Activated CD8-positive, alpha-beta memory T cell treated with anti-CD3 and anti-CD28 coated beads, Interleukin-2, amount 10 ng/mL, durations not matched to agents 7 days and 5 days (primary cell): Measurements from ENCODE around the gene SHISA4. TPM values are rescaled to one million over a fixed set of nuclear protein-coding genes. Genes with fewer than 3 reads are reported as not detected.
"Not testable (repeated sequence)": the region's sequence is repeated elsewhere in the genome, so short reads cannot be mapped to it uniquely, and the experiment has no call there.

Source experiments
- ATAC-seq: fragments of 150-1000 bp; cut with Tn5 transposase; one replicate; pipeline ENCODE4 v1.10.0; 2021; ENCODE audit warnings: moderate library complexity
- CTCF ChIA-PET: fragments of 350-600 bp; sonication (Branson Sonifier 250); formaldehyde crosslinking; loops from one replicate; lab custom pipeline; 2021; ENCODE audit warnings: antibody characterized with exemption; lab: Charles Lee
- DNase-seq: peaks from one replicate; pipeline ENCODE4 v3.0.0-alpha.2; 2020
- H3K27ac Mint-ChIP-seq: one replicate; pipeline ENCODE4 v1.8.0; 2021; ENCODE audit warnings: mild to moderate bottlenecking, mixed read lengths
- H3K27me3 Mint-ChIP-seq: one replicate; pipeline ENCODE4 v1.8.0; 2021; ENCODE audit warnings: mixed read lengths
- H3K36me3 Mint-ChIP-seq: one replicate; pipeline ENCODE4 v1.8.0; 2021; ENCODE audit warnings: mild to moderate bottlenecking, mixed read lengths
- H3K4me1 Mint-ChIP-seq: one replicate; pipeline ENCODE4 v1.8.0; 2021; ENCODE audit warnings: mixed read lengths
- H3K4me3 Mint-ChIP-seq: one replicate; pipeline ENCODE4 v1.8.0; 2021; ENCODE audit warnings: mild to moderate bottlenecking, moderate library complexity, mixed read lengths
- H3K9me3 Mint-ChIP-seq: one replicate; pipeline ENCODE4 v1.8.0; 2022; ENCODE audit warnings: low read depth, mixed read lengths
- microRNA-seq: library from miRNA; unstranded; fragments of <30 nt; microRNA quantifications from one replicate; pipeline ENCODE4 v1.2.0, GENCODE V29; 2022
- total RNA-seq, 2 experiments: library from RNA; stranded (reverse); gene quantifications; one replicate each; pipeline ENCODE4 v1.2.3, GENCODE V29; 2021

SHISA4 gene
- total RNA-seq, 2 experiments from 2014 or later, result 0.32 to 0.54 TPM

DNA sequence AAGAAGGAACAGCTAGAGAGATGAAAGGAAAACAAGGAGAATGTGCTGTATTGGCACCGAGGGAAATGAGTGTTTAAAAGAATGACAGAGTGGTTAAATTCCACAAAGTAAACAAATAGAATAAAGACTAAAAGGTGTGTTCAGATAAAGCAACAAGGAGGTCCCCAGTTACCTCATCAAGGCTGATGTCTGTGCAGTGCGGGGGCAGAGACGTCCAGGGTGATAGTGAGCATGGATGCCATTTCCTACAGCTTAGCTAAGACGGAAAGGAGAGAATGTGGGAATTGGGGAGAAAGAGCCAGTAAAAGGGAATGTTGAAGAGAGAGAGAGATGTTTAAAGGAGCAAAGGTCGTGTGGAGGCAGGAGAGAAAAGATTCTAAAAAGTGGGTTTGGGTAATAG, 42.1 kb downstream of the SHISA4 start:
- no peaks in the 10 kb centered on the region for H3K9me3 Mint-ChIP-seq
- ATAC-seq (no peak), DNase-seq (no peak)
- CTCF ChIA-PET, result no interaction called here
- H3K27ac Mint-ChIP-seq, result no peak overlapping the region
- no peaks in the 10 kb centered on the region for H3K36me3 Mint-ChIP-seq
- H3K27me3 Mint-ChIP-seq, result peaks cover 33% of the 10 kb centered on the region
- H3K4me1 Mint-ChIP-seq, result no peaks in the 10 kb centered on the region
- no peak overlapping the region for H3K4me3 Mint-ChIP-seq

DNA sequence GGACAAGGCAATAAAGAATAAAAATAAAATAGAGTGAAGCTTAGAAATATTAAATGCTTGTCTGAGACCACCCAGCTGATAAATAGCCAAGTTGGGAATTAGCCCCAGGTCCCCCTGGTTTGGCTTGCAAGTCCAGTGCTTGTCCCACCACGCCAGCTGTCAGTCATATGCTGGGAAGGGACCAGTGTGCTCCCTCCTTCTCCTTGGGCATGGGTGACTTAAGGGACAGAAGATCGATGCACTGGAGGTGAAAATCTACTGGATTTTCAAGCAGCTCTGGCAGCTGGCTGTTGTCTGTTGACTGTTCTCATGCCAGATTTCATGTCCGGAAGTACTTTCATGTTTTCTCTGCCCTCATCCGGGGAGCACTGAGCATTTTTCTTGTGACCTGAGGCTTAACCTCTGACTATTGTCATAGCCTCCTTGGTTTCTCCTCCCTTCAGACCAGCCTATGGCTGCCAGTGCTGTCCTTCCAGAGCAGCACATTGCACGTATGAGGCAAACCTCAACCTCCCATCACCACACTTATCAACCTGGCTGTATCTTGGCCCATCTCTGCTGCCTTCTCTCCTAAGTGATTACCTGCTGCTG, 45.2 kb downstream of the SHISA4 start:
- Mint-ChIP-seq H3K4me1 (no peaks in the 10 kb centered on the region), H3K9me3 (no peaks in the 10 kb centered on the region), H3K27ac (no peak overlapping the region), H3K36me3 (no peaks in the 10 kb centered on the region), H3K4me3 (no peak overlapping the region), H3K27me3 (peaks cover 29% of the 10 kb centered on the region)
- no peak for ATAC-seq
- DNase-seq, result no peak
- CTCF ChIA-PET, result no interaction called here

DNA sequence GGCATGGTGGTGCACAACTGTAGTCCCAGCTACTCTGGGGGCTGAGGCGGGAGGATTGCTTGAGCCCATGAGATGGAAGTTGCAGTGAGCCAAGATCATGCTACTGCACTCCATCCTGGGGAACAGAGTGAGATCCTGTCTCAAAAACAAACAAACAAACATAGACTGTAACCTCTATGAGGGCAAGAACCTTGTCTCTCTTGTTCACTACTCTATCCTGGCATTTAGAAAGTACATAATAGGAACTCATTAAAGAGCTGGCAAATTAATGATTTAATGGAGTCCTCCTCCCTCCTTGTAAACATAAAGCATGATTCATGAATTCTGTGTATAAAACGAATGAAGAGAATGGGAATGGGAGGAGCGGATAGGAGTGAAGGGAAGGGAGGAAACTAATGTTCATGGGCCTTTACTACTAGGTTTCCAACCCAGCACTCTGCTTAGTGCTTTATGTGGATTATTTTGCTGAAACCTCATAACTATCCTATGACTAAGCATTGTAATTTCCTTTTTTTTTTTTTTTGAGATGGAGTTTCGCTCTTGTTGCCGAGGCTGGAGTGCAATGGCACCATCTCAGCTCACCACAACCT, 49.0 kb downstream of the SHISA4 start:
- Mint-ChIP-seq H3K4me1 (no peaks in the 10 kb centered on the region), H3K4me3 (no peak overlapping the region)
- CTCF ChIA-PET, result interaction anchor here (2.2 kb wide), 1 partner anchor 42 kb away, joined by 7 read pairs; no protein-coding TSS in a partner anchor

DNA sequence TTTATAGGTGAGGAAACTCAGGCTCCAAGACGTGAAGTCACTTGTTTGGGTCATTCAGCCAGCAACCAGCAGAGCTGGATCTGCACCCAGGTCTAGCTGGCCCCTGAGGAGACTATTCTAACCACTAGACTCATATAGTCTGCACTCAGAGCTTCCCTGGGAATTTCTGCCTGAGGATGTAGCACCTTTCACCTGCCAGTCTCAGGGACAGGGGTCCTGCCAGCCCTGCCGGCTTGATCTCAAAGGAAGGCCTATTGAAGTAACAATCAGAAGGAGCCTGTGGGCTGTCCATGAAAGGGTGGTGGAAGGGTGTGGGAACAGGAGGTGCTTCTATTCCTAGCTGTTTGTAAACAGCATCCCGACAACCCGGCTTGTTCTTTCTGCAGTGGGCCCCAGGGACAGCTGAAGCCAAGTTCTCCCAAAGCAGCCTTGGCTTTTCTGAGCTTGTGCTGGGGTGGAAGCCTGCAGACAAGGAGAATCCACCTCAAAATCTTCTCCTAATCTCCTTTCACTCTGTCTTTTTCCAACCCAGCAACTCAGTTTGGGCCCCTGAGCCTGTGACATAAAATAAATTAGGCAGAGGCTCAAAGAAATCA, 49.8 kb downstream of the SHISA4 start:
- ATAC-seq, result no peak
- no peak for DNase-seq
- no peak overlapping the region for H3K4me3 Mint-ChIP-seq
- H3K27ac Mint-ChIP-seq, result no peak overlapping the region
- H3K27me3 Mint-ChIP-seq, result peaks cover 30% of the 10 kb centered on the region
- H3K4me1 Mint-ChIP-seq, result no peaks in the 10 kb centered on the region
- no peaks in the 10 kb centered on the region for H3K36me3 Mint-ChIP-seq
- CTCF ChIA-PET, result interaction anchor here (2.2 kb wide), 1 partner anchor 43 kb away, joined by 7 read pairs; no protein-coding TSS in a partner anchor
- no peaks in the 10 kb centered on the region for H3K9me3 Mint-ChIP-seq

More for the DNA sequence above, 49.0 kb downstream of the SHISA4 start:
- H3K36me3 Mint-ChIP-seq, result no peaks in the 10 kb centered on the region
- no peak for DNase-seq
- no peak for ATAC-seq
- no peaks in the 10 kb centered on the region for H3K9me3 Mint-ChIP-seq
- no peak overlapping the region for H3K27ac Mint-ChIP-seq
- H3K27me3 Mint-ChIP-seq, result peaks cover 27% of the 10 kb centered on the region

DNA sequence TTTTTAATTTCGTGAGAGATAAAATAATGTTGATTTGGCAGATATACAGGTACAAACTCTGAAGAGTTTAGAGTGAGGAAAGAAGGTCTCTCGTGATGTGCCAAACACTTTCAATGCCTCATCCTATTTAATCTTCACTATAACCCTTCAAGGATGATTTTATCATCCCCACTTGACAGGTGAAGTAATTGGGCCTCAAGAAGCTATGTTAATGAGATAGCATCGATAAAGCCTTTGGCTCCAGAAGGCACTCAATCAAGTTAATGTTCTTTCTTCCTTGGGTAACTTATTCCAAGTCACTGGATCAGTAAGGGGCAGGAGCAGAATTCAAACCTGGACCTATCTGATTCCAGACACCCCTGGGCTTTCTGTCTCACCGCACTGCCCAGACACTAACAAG, 50.5 kb downstream of the SHISA4 start:
- Mint-ChIP-seq H3K9me3 (no peaks in the 10 kb centered on the region), H3K27ac (no peak overlapping the region), H3K36me3 (no peaks in the 10 kb centered on the region), H3K4me1 (no peaks in the 10 kb centered on the region), H3K4me3 (no peak overlapping the region), H3K27me3 (peaks cover 30% of the 10 kb centered on the region)
- CTCF ChIA-PET, result no interaction called here
- DNase-seq (no peak), ATAC-seq (no peak)

DNA sequence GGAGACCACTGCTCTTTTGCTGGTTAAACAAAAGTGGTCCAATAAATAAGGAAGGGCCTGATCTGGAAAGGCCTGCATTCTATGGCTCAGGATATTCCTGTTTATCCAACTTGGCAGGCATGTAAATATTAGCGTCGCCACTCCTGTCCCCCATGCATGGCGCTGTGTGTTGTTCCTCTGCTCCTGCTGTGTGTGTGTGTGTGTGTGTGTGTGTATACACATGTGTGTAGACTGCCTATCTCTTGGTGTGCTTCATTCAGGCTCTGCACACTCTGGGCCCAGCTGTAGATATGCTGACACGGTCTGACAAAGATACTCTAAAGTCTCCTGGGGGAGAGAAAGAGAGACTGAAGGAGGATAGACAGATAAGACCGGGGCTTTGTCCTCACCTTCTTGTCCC, 50.9 kb downstream of the SHISA4 start:
- Mint-ChIP-seq H3K9me3 (no peaks in the 10 kb centered on the region), H3K27ac (no peak overlapping the region), H3K36me3 (no peaks in the 10 kb centered on the region), H3K4me1 (no peaks in the 10 kb centered on the region), H3K27me3 (peaks cover 30% of the 10 kb centered on the region), H3K4me3 (no peak overlapping the region)
- CTCF ChIA-PET, result no interaction called here
- DNase-seq, result no peak
- no peak for ATAC-seq

DNA sequence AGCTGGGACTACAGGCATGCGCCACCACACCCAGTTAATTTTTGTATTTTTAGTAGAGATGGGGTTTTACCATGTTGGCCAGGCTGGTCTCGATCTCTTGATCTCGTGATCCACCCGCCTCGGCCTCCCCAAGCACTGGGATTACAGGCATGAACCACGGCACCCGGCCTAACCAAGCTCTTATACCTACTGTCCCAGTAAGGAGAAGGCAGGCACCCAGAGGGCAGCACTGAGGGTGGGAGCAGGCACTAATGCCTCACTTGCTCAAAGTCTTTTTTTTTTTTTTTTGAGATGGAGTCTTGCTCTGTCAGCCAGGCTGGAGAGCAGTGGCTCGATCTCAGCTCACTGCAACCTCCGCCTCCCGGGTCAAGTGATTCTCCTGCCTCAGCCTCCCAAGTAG, 51.6 kb downstream of the SHISA4 start:
- ATAC-seq, CTCF ChIA-PET, DNase-seq, H3K36me3 Mint-ChIP-seq, H3K9me3 Mint-ChIP-seq, H3K27ac Mint-ChIP-seq, H3K4me3 Mint-ChIP-seq, H3K4me1 Mint-ChIP-seq: not testable (repeated sequence)
- peaks cover 30% of the 10 kb centered on the region for H3K27me3 Mint-ChIP-seq

DNA sequence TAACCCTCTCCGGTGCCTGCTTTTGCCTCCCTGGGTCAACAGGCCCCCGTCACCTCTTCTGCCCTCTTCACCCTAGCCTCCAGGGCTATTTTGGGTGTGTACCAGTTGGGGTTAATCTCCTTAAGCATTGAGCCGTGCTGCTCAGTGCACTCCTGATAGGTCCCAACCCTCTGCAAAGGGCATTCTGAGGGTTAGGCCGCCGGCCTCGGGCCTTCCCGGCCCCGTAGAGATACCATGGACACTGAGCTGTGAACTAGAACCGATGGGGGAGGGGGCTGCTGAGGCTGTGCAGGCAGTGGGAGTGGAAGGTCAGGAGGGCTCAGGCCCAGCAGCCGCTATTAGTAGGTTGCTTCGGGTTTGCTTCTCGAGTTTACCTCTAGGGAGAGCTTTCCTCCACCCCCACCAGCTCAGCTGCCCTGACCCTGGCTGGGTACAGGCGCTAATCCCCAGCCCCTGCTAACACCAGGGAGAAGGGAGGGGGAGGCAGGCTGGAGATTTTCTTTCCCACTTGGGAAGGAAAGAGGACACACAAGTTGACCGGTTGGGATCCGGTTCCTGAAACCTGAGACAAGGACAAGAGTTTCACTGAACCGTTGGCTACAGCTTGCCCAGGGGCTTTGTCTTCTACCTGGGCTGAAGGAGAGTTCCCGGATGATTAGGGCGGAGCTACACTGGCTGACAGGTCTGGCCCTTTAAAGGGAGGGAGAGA, 52.9 kb downstream of the SHISA4 start:
- Mint-ChIP-seq H3K36me3 (no peaks in the 10 kb centered on the region), H3K9me3 (no peaks in the 10 kb centered on the region), H3K4me3 (no peak overlapping the region), H3K4me1 (peaks cover 8% of the 10 kb centered on the region), H3K27me3 (peaks cover 37% of the 10 kb centered on the region), H3K27ac (no peak overlapping the region)
- ATAC-seq, result no peak
- CTCF ChIA-PET, result no interaction called here
- no peak for DNase-seq

DNA sequence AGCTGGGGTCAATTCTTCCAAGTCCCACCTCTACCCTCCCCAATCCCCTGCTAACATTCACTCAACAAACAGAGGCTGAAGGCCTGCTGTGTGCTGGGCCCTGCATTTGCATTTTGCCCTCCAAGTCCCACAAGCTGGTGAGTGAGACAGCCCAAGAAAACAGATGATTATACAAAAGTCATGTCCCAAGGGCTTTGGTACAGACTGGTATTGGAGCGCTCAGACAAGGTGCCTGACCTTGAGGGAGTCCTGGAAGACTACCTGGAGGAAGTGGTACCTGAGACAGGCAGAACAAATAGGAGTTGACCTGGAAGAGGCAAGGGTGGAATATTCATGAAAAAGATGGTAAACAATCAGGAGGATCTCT, 53.4 kb downstream of the SHISA4 start:
- Mint-ChIP-seq H3K4me3 (no peak overlapping the region), H3K27me3 (peaks cover 42% of the 10 kb centered on the region), H3K36me3 (no peaks in the 10 kb centered on the region), H3K27ac (no peak overlapping the region), H3K4me1 (peaks cover 13% of the 10 kb centered on the region), H3K9me3 (no peaks in the 10 kb centered on the region)
- no peak for ATAC-seq
- CTCF ChIA-PET, result interaction anchor here (2.2 kb wide), 1 partner anchor 46 kb away, joined by 8 read pairs; no protein-coding TSS in a partner anchor
- DNase-seq, result no peak

Small RNA genes within 50 kb of the gene (microRNA-seq; reads per million reads assigned to microRNA genes)
- gene MIR6739, result not detected

Other genes with a start within 250 kb of the SHISA4 start
- 10 to 100 TPM; 64.7 to 72.0 TPM for gene IPO9, start 59.7 kb upstream of the SHISA4 start, total RNA-seq
- gene LMOD1, start 57.6 kb downstream of the SHISA4 start, total RNA-seq, result not detected
- gene TIMM17A, start 66.6 kb downstream of the SHISA4 start, total RNA-seq, result 10 to 100 TPM; 43.0 to 68.7 TPM
- gene RNPEP, start 93.8 kb downstream of the SHISA4 start, total RNA-seq, result 10 to 100 TPM; 38.3 to 40.4 TPM
- under 1 TPM; 0.16 to 0.79 TPM for gene ELF3, start 121.7 kb downstream of the SHISA4 start, total RNA-seq
- gene GPR37L1, start 234.0 kb downstream of the SHISA4 start, total RNA-seq, result not detected